ENCODE results near the gene GNAL.
"Not testable (repeated sequence)": the region's sequence is repeated elsewhere in the genome, so short reads cannot be mapped to it uniquely, and the experiment has no call there.

GNAL gene

GRCh38 chr18:11850821-11851145 is 161.7 kb downstream of the GNAL start:
- DNase-seq (ENCODE audit: low read depth): peak; percentile 54

- peak; percentile 62 for DNase-seq (ENCODE audit: low read depth)
Observed at GRCh38 chr18:11851146-11851805, 162.2 kb downstream of the GNAL start, which contains the start of gene CHMP1B. Gene CHMP1B, plus strand, starts transcription at chr18:11851413. Its CDS starts 99 bp downstream, at chr18:11851512.

- no peak for DNase-seq (ENCODE audit: low read depth)
Observed at GRCh38 chr18:11851806-11852337, 162.8 kb downstream of the GNAL start.

GRCh38 chr18:11854554-11854953 is 165.5 kb downstream of the GNAL start:
- DNase-seq (ENCODE audit: low read depth): not testable (repeated sequence)

- DNase-seq (ENCODE audit: low read depth): peak; percentile 84
Observed at GRCh38 chr18:11857177-11857887, 168.3 kb downstream of the GNAL start.

GRCh38 chr18:11859282-11859830 is 170.3 kb downstream of the GNAL start:
- DNase-seq (ENCODE audit: low read depth): no peak

GRCh38 chr18:11859903-11860407 is 170.9 kb downstream of the GNAL start:
- DNase-seq (ENCODE audit: low read depth): no peak

- DNase-seq (ENCODE audit: low read depth): no peak
Observed at GRCh38 chr18:11860594-11861450, 171.8 kb downstream of the GNAL start.

- DNase-seq (ENCODE audit: low read depth): no peak
Observed at GRCh38 chr18:11861583-11862288, 172.7 kb downstream of the GNAL start.

GRCh38 chr18:11862468-11863137 is 173.5 kb downstream of the GNAL start:
- no peak for DNase-seq (ENCODE audit: low read depth)

GRCh38 chr18:11864471-11864870 is 175.4 kb downstream of the GNAL start:
- DNase-seq (ENCODE audit: low read depth): no peak

GRCh38 chr18:11865071-11865470 is 176.0 kb downstream of the GNAL start:
- no peak for DNase-seq (ENCODE audit: low read depth)

GRCh38 chr18:11866329-11866728 is 177.3 kb downstream of the GNAL start:
- DNase-seq (ENCODE audit: low read depth): no peak

- DNase-seq (ENCODE audit: low read depth): no peak
Observed at GRCh38 chr18:11866764-11867163, 177.7 kb downstream of the GNAL start.

- no peak for DNase-seq (ENCODE audit: low read depth)
Observed at GRCh38 chr18:11868230-11868629, 179.2 kb downstream of the GNAL start.

- DNase-seq (ENCODE audit: low read depth): no peak
Observed at GRCh38 chr18:11871501-11871900, 182.4 kb downstream of the GNAL start.

- DNase-seq (ENCODE audit: low read depth): no peak
Observed at GRCh38 chr18:11872479-11873136, 183.5 kb downstream of the GNAL start.

- DNase-seq (ENCODE audit: low read depth): no peak
Observed at GRCh38 chr18:11873670-11874340, 184.7 kb downstream of the GNAL start.

GRCh38 chr18:11874676-11875075 is 185.6 kb downstream of the GNAL start:
- DNase-seq (ENCODE audit: low read depth): no peak

All from GM04503 (cell line).